ENCODE measurements around the gene KIAA0825.

GRCh38 chr5:94161801-94162200 lies 456.6 kb downstream of the KIAA0825 start:
- TF ChIP-seq CTCF (conservative IDR thresholded peaks at IDR 0.05 in 1 of 2, IDR thresholded peaks at IDR 0.05 in 1 of 2; ENCODE audit: extremely low read depth in 1 of 2, insufficient read depth in 1 of 2, low read depth in 1 of 2, low read length in 2 of 2) (no peak), EZH2 (IDR thresholded peaks at IDR 0.05; ENCODE audit: borderline replicate concordance, low read length) (no peak)
